Thyroid gland (tissue), 4 donors: Measurements from ENCODE around the gene TEKT2.

Source experiments
- POLR2A ChIP-seq, 2 donors: fragments of 450-650 bp; IDR thresholded peaks; one replicate each; pipeline ENCODE4 v1.6.1; 2017; ENCODE audit warnings: antibody characterized with exemption in 2 of 2, mild to moderate bottlenecking in 2 of 2, moderate library complexity in 1 of 2
- TF ChIP-seq, protein P1 (sequence below), 6 experiments: fragments of 200-600 bp in 3 of 6; fragments of 450-650 bp in 3 of 6; sonication (generic) in 3 of 6; IDR thresholded peaks; one replicate each; pipeline ENCODE4 v1.5.1; 2016 to 2019; ENCODE audit warnings: antibody characterized with exemption in 6 of 6, mild to moderate bottlenecking in 2 of 6, inconsistent platforms in 1 of 6, moderate library complexity in 1 of 6

DNA sequence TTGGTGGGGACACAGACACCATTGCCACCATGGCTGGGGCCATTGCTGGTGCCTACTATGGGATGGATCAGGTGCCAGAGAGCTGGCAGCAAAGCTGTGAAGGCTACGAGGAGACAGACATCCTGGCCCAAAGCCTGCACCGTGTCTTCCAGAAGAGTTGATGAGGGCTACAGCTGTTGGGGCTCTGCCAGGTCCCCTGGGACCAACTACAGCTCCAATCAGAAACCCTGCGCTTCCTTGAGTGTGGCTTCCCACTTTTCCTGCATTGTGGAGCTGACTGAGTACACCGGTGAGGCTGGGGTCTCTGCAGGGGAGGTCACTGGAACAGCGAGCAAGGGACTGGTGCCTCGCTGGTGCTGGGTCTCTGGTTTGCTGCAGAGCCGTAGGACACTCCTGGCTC lies 9.3 kb downstream of the TEKT2 start:
- TF ChIP-seq, protein P1, sequence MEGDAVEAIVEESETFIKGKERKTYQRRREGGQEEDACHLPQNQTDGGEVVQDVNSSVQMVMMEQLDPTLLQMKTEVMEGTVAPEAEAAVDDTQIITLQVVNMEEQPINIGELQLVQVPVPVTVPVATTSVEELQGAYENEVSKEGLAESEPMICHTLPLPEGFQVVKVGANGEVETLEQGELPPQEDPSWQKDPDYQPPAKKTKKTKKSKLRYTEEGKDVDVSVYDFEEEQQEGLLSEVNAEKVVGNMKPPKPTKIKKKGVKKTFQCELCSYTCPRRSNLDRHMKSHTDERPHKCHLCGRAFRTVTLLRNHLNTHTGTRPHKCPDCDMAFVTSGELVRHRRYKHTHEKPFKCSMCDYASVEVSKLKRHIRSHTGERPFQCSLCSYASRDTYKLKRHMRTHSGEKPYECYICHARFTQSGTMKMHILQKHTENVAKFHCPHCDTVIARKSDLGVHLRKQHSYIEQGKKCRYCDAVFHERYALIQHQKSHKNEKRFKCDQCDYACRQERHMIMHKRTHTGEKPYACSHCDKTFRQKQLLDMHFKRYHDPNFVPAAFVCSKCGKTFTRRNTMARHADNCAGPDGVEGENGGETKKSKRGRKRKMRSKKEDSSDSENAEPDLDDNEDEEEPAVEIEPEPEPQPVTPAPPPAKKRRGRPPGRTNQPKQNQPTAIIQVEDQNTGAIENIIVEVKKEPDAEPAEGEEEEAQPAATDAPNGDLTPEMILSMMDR (IDR thresholded peaks at IDR 0.05), result no peak
- TF ChIP-seq POLR2A (IDR thresholded peaks at IDR 0.05), result no peak
